ENCODE results near the gene SIGLEC11.

The SIGLEC11 gene

GRCh38 chr19:49915271-49915670 is 45.7 kb downstream of the SIGLEC11 start:
- Histone ChIP-seq H3K9me3 (ENCODE audit: insufficient read depth, low read length) (no peaks in the 10 kb centered on the region), H2AFZ (ENCODE audit: low read depth, low read length, severe bottlenecking) (no peak overlapping the region), H3K9ac (ENCODE audit: low read length) (no peak overlapping the region), H3F3A (ENCODE audit: insufficient read depth) (0 out of 2 replicates have a peak, but pooled peaks cover 8% of the 10 kb centered on the region), H3K4me3 (ENCODE audit: insufficient read depth, low read length, poor library complexity, severe bottlenecking) (no peak overlapping the region), H3K27me3 (ENCODE audit: low read length) (no peaks in the 10 kb centered on the region), H3K36me3 (ENCODE audit: low read length) (no peaks in the 10 kb centered on the region), H3K27ac (ENCODE audit: low read depth, low read length) (no peak overlapping the region), H3K9me2 (replicated peaks; ENCODE audit: insufficient read depth, low read length) (no peaks in the 10 kb centered on the region), H4K20me1 (ENCODE audit: low read depth, low read length) (no peaks in the 10 kb centered on the region), H3K79me2 (ENCODE audit: insufficient read depth, low read length) (peaks cover 63% of the 10 kb centered on the region), H3K4me2 (ENCODE audit: low read depth, low read length, poor library complexity, severe bottlenecking) (no peak overlapping the region)
- TF ChIP-seq CTCF (IDR thresholded peaks at IDR 0.05; ENCODE audit: insufficient read depth, low read length, poor library complexity, severe bottlenecking) (no peak), EZH2phosphoT487 (conservative IDR thresholded peaks at IDR 0.05; ENCODE audit: low read length) (no peak)

- H3K79me2 ChIP-seq (ENCODE audit: insufficient read depth, low read length): peaks cover 49% of the 10 kb centered on the region
- no peaks in the 10 kb centered on the region for H3K36me3 ChIP-seq (ENCODE audit: low read length)
- H3K4me3 ChIP-seq (ENCODE audit: insufficient read depth, low read length, poor library complexity, severe bottlenecking): no peak overlapping the region
- no peak overlapping the region for H3K4me2 ChIP-seq (ENCODE audit: low read depth, low read length, poor library complexity, severe bottlenecking)
- H3K27ac ChIP-seq (ENCODE audit: low read depth, low read length): no peak overlapping the region
- H3K9me3 ChIP-seq (ENCODE audit: insufficient read depth, low read length): no peaks in the 10 kb centered on the region
- no peaks in the 10 kb centered on the region for H3K9me2 ChIP-seq (replicated peaks; ENCODE audit: insufficient read depth, low read length)
- 0 out of 2 replicates have a peak, but pooled peaks cover 8% of the 10 kb centered on the region for H3F3A ChIP-seq (ENCODE audit: insufficient read depth)
- H4K20me1 ChIP-seq (ENCODE audit: low read depth, low read length): no peaks in the 10 kb centered on the region
- no peak overlapping the region for H2AFZ ChIP-seq (ENCODE audit: low read depth, low read length, severe bottlenecking)
- no peak for TF ChIP-seq EZH2phosphoT487 (conservative IDR thresholded peaks at IDR 0.05; ENCODE audit: low read length)
- no peak for TF ChIP-seq CTCF (IDR thresholded peaks at IDR 0.05; ENCODE audit: insufficient read depth, low read length, poor library complexity, severe bottlenecking)
- H3K9ac ChIP-seq (ENCODE audit: low read length): no peak overlapping the region
- no peaks in the 10 kb centered on the region for H3K27me3 ChIP-seq (ENCODE audit: low read length)
Observed at GRCh38 chr19:49913720-49914119, 47.3 kb downstream of the SIGLEC11 start.

- H4K20me1 ChIP-seq (ENCODE audit: low read depth, low read length): no peaks in the 10 kb centered on the region
- no peaks in the 10 kb centered on the region for H3K36me3 ChIP-seq (ENCODE audit: low read length)
- 0 out of 2 replicates have a peak, but pooled peaks cover 8% of the 10 kb centered on the region for H3F3A ChIP-seq (ENCODE audit: insufficient read depth)
- H3K27ac ChIP-seq (ENCODE audit: low read depth, low read length): no peak overlapping the region
- H2AFZ ChIP-seq (ENCODE audit: low read depth, low read length, severe bottlenecking): no peak overlapping the region
- H3K4me2 ChIP-seq (ENCODE audit: low read depth, low read length, poor library complexity, severe bottlenecking): no peak overlapping the region
- TF ChIP-seq EZH2phosphoT487 (conservative IDR thresholded peaks at IDR 0.05; ENCODE audit: low read length) (no peak), CTCF (IDR thresholded peaks at IDR 0.05; ENCODE audit: insufficient read depth, low read length, poor library complexity, severe bottlenecking) (no peak)
- H3K9ac ChIP-seq (ENCODE audit: low read length): no peak overlapping the region
- H3K27me3 ChIP-seq (ENCODE audit: low read length): no peaks in the 10 kb centered on the region
- peaks cover 44% of the 10 kb centered on the region for H3K79me2 ChIP-seq (ENCODE audit: insufficient read depth, low read length)
- H3K9me2 ChIP-seq (replicated peaks; ENCODE audit: insufficient read depth, low read length): no peaks in the 10 kb centered on the region
- H3K4me3 ChIP-seq (ENCODE audit: insufficient read depth, low read length, poor library complexity, severe bottlenecking): no peak overlapping the region
- no peaks in the 10 kb centered on the region for H3K9me3 ChIP-seq (ENCODE audit: insufficient read depth, low read length)
Observed at GRCh38 chr19:49912965-49913685, 47.8 kb downstream of the SIGLEC11 start.

All from SU-DHL-6 (cell line).